K562 (cell line): ENCODE data around the gene UBTD1. TPM values are rescaled to one million over a fixed set of nuclear protein-coding genes. Genes with fewer than 3 reads are reported as not detected.

Experiments used
- ATAC-seq: fragments of 200-7000 bp; cut with Tn5 transposase; 3 replicates; pipeline ENCODE4 v1.9.1; 2020; ENCODE audit warnings: moderate library complexity
- BruUV-seq: library from RNA; stranded (reverse); fragments of 400-500 nt; replicated peaks from 2 replicates; lab custom pipeline; 2021; lab: Mats Ljungman, UMichigan
- CTCF ChIA-PET: fragments of 300-600 bp; formaldehyde crosslinking; extraction: SDS; loops from one replicate; lab custom pipeline; 2021; ENCODE audit warnings: low intra/inter-chr PET ratio; lab: Yijun Ruan, JAX
- POLR2A ChIA-PET: fragments of 300-600, 350-650 bp; sonication (Branson Sonifier 250); formaldehyde crosslinking; extraction: SDS; loops from one replicate; lab custom pipeline; 2021; ENCODE audit warnings: antibody characterized with exemption, inconsistent platforms; lab: Yijun Ruan, JAX
- DNase-seq, 4 experiments: peaks; one replicate each; pipeline versions ENCODE4 v3.0.0 to v3.0.0-alpha.2; 2011 to 2018; ENCODE audit warnings: low spot score in 3 of 4, mixed read lengths in 3 of 4; ENCODE audit errors: extremely low read depth in 1 of 4
- FAIRE-seq: peaks from 2 replicates; lab custom pipeline; 2011; peaks lifted over from hg19 to GRCh38; lab: Jason Lieb, UNC
- H2AFZ ChIP-seq: 2 replicates; pipeline ENCODE4 v1.6.0; 2011; ENCODE audit warnings: low read depth, low read length, control low read depth, inconsistent platforms
- H3K27ac ChIP-seq: fragments of 200-600 bp; 3 replicates; pipeline ENCODE4 v1.8.0; 2011; ENCODE audit warnings: low read depth, mild to moderate bottlenecking, control low read depth, inconsistent platforms, low read length, moderate library complexity, mixed read lengths; ENCODE audit errors: extremely low read depth
- H3K27me3 ChIP-seq, 2 experiments: fragments of 300-600 bp in 1 of 2; 2 replicates in 1 of 2; 3 replicates in 1 of 2; pipeline versions ENCODE4 v1.6.0 to v1.8.0; 2011; ENCODE audit warnings: inconsistent platforms in 2 of 2, low read length in 2 of 2, mild to moderate bottlenecking in 1 of 2, mixed read lengths in 1 of 2, moderate library complexity in 1 of 2; ENCODE audit not compliant: control insufficient read depth in 2 of 2, insufficient read depth in 2 of 2
- H3K36me3 ChIP-seq: fragments of 300-600 bp; 3 replicates; pipeline ENCODE4 v1.8.0; 2011; ENCODE audit warnings: mild to moderate bottlenecking, low read length, inconsistent platforms; ENCODE audit not compliant: control insufficient read depth, insufficient read depth
- H3K4me1 ChIP-seq, 2 experiments: fragments of 200-600 bp in 1 of 2; replicated peaks in 1 of 2; 2 replicates in 1 of 2; 3 replicates in 1 of 2; pipeline versions ENCODE4 v1.5.1 to v1.8.0; 2011; ENCODE audit warnings: inconsistent platforms in 2 of 2, low read length in 2 of 2, mild to moderate bottlenecking in 1 of 2, mixed read lengths in 1 of 2, moderate library complexity in 1 of 2; ENCODE audit not compliant: control insufficient read depth in 2 of 2, insufficient read depth in 2 of 2
- H3K4me2 ChIP-seq: 2 replicates; pipeline ENCODE4 v1.6.1; 2011; ENCODE audit warnings: low read length, control low read depth, inconsistent platforms, mixed read lengths; ENCODE audit not compliant: insufficient read depth
- H3K4me3 ChIP-seq: fragments of 200-600 bp; sonication (generic), shearing (Covaris generic); 2 replicates; pipeline ENCODE4 v1.5.1; 2016; ENCODE audit warnings: control low read depth, inconsistent platforms
- H3K79me2 ChIP-seq: fragments of 200-600 bp; 3 replicates; pipeline ENCODE4 v1.8.0; 2011; ENCODE audit warnings: low read length, inconsistent platforms; ENCODE audit not compliant: control insufficient read depth, insufficient read depth
- H3K9ac ChIP-seq, 2 experiments: 2 replicates each; pipeline versions ENCODE4 v1.6.0 to v1.6.1; 2011; ENCODE audit warnings: low read depth in 2 of 2, low read length in 2 of 2, control low read depth in 1 of 2, inconsistent platforms in 1 of 2, mild to moderate bottlenecking in 1 of 2, mixed read lengths in 1 of 2; ENCODE audit not compliant: insufficient read depth in 1 of 2
- H3K9me1 ChIP-seq: one replicate; pipeline ENCODE4 v1.6.0; 2011; ENCODE audit warnings: inconsistent platforms, mild to moderate bottlenecking, low read length, moderate library complexity; ENCODE audit not compliant: control insufficient read depth, insufficient read depth
- H3K9me3 ChIP-seq: replicated peaks from 2 replicates; pipeline ENCODE4 v1.5.1; 2011; ENCODE audit warnings: low read depth, low read length, inconsistent platforms; ENCODE audit not compliant: control insufficient read depth, insufficient read depth
- H4K20me1 ChIP-seq: replicated peaks from 2 replicates; pipeline ENCODE4 v1.6.1; 2011; ENCODE audit warnings: low read length, inconsistent platforms, mixed read lengths; ENCODE audit not compliant: control insufficient read depth, insufficient read depth
- C11orf30 ChIP-seq: fragments of 450-650 bp; IDR thresholded peaks from 2 replicates; pipeline ENCODE4 v1.6.1; 2016; ENCODE audit warnings: low read depth, mild to moderate bottlenecking
- CBX8 ChIP-seq: fragments of 200-600 bp; sonication (generic); IDR thresholded peaks from 2 replicates; pipeline ENCODE4 v1.6.1; 2012; ENCODE audit warnings: borderline replicate concordance, mixed run types, low read depth, mild to moderate bottlenecking, moderate library complexity, mixed read lengths, low read length, control low read depth, inconsistent platforms; ENCODE audit not compliant: poor library complexity, severe bottlenecking; ENCODE audit errors: extremely low read depth
- EP400 ChIP-seq: fragments of 450-650 bp; IDR thresholded peaks from 2 replicates; pipeline ENCODE4 v1.6.1; 2017; ENCODE audit warnings: antibody characterized with exemption, mild to moderate bottlenecking, moderate library complexity
- ETV6 ChIP-seq, 3 experiments: fragments of 150-350 bp in 1 of 3; sonication (generic) in 1 of 3; formaldehyde crosslinking in 1 of 3; IDR thresholded peaks; 2 replicates each; pipeline versions ENCODE4 v1.6.1 to v1.8.0; 2014 to 2022; ENCODE audit warnings: borderline replicate concordance in 2 of 3, low read depth in 2 of 3, antibody characterized with exemption in 1 of 3, low read length in 1 of 3, mild to moderate bottlenecking in 1 of 3, missing genetic modification reagents in 1 of 3
- FOXP1 ChIP-seq: sonication (generic); formaldehyde crosslinking; IDR thresholded peaks from 2 replicates; pipeline ENCODE4 v1.8.0; 2022; ENCODE audit warnings: mild to moderate bottlenecking, missing genetic modification reagents
- MTA2 ChIP-seq: fragments of 450-650 bp; IDR thresholded peaks from 2 replicates; pipeline ENCODE4 v1.6.1; 2016; ENCODE audit warnings: low read depth
- NR1H2 ChIP-seq: sonication (generic); formaldehyde crosslinking; IDR thresholded peaks from 2 replicates; pipeline ENCODE4 v1.4.0; 2020; ENCODE audit warnings: mild to moderate bottlenecking, missing genetic modification reagents
- PTRF ChIP-seq: fragments of 450-650 bp; IDR thresholded peaks from 2 replicates; pipeline ENCODE4 v1.6.1; 2016; ENCODE audit warnings: mild to moderate bottlenecking, missing genetic modification characterization, missing compliant biosample characterization
- TEAD2 ChIP-seq: fragments of 450-650 bp; IDR thresholded peaks from 2 replicates; pipeline ENCODE4 v1.6.1; 2016; ENCODE audit warnings: missing genetic modification characterization, control low read depth, missing compliant biosample characterization
- U2AF1 ChIP-seq: fragments of 200-400 bp; formaldehyde crosslinking; optimal IDR thresholded peaks from 2 replicates; pipeline ENCODE3; 2017; ENCODE audit warnings: mild to moderate bottlenecking, low read depth, low read length, moderate library complexity
- ZC3H11A ChIP-seq: IDR thresholded peaks from 2 replicates; pipeline ENCODE4 v1.6.1; 2012; ENCODE audit warnings: low read depth, low read length, improper control_type of control experiment
- ZNF146 ChIP-seq: IDR thresholded peaks from one replicate; pipeline ENCODE4 v1.6.1; 2018; ENCODE audit warnings: missing compliant biosample characterization; ENCODE audit not compliant: unreplicated experiment
- ZNF324 ChIP-seq: fragments of 250-450 bp; sonication (Bioruptor Pico); IDR thresholded peaks from 2 replicates; pipeline ENCODE4 v1.4.0; 2020; ENCODE audit warnings: mild to moderate bottlenecking
- ZNF668 ChIP-seq: fragments of 250-450 bp; sonication (Bioruptor Pico); IDR thresholded peaks from 2 replicates; pipeline ENCODE4 v1.8.0; 2022; ENCODE audit warnings: mild to moderate bottlenecking, inconsistent platforms
- ZNF695 ChIP-seq: fragments of 450-650 bp; formaldehyde crosslinking; IDR thresholded peaks from 2 replicates; pipeline ENCODE4 v1.4.0; 2020; ENCODE audit warnings: mild to moderate bottlenecking, moderate library complexity
- WGBS: fragments of 100-300 bp; shearing (Covaris generic); methylation state at CpG from one replicate; pipeline ENCODE4 v1.1.6; 2016; ENCODE audit warnings: low coverage, mixed read lengths; ENCODE audit not compliant: insufficient coverage; ENCODE audit errors: missing lambda C conversion rate; 5-methylcytosine and 5-hydroxymethylcytosine counted together
- in situ Hi-C: fragments of 300-500 bp; cut with MboI; formaldehyde crosslinking; loops from 4 replicates; pipeline ENCODE4 v1.15.0; 2018; ENCODE audit warnings: inconsistent platforms, mixed read lengths
- intact Hi-C: fragments of 100-400 bp; cut with micrococcal nuclease; formaldehyde crosslinking; loops from 2 replicates; pipeline ENCODE4 v1.14.2; 2022
- polyA plus RNA-seq, 8 experiments: library from polyadenylated mRNA; depleted of rRNA in 4 of 8; stranded (reverse) in 5 of 8; unstranded in 3 of 8; fragments of >200 nt; fragmentation: Nextera tagmentation in 2 of 8; fragmentation: Illumina TruSeq in 1 of 8; extraction: Ambion mirVana in 2 of 8; extraction: Trizol in 1 of 8; gene quantifications; 2 replicates each; pipeline versions ENCODE4 v1.2.1 to v1.2.3, GENCODE V29; 2011 to 2014; ENCODE audit warnings: inconsistent platforms in 1 of 8, missing spikeins in 1 of 8
- total RNA-seq, 7 experiments: library from RNA; depleted of rRNA in 6 of 7; stranded (reverse); fragments of >200 nt in 6 of 7; fragmentation: Illumina TruSeq in 2 of 7; extraction: Trizol in 2 of 7; gene quantifications; 2 replicates each; pipeline versions ENCODE4 v1.2.1 to v1.2.3, GENCODE V29; 2011 to 2021; ENCODE audit warnings: low replicate concordance in 1 of 7
- TF ChIP-seq, protein P1 (sequence below): fragments of 150-350 bp; IDR thresholded peaks from 2 replicates; pipeline ENCODE4 v1.6.1; 2014; ENCODE audit warnings: low read depth, mild to moderate bottlenecking, low read length, borderline replicate concordance
- TF ChIP-seq, protein P2 (sequence below): sonication (generic); formaldehyde crosslinking; IDR thresholded peaks from 2 replicates; pipeline ENCODE4 v1.9.0; 2022; ENCODE audit warnings: mild to moderate bottlenecking, missing genetic modification reagents

The UBTD1 gene
- total and polyA plus RNA-seq, 9 of the 15 experiments (the other 6 are each of a cell fraction or from before 2014, with no cell fraction given) = 0.08 to 1.6 (median 0.81) TPM; not detected in 1

DNA sequence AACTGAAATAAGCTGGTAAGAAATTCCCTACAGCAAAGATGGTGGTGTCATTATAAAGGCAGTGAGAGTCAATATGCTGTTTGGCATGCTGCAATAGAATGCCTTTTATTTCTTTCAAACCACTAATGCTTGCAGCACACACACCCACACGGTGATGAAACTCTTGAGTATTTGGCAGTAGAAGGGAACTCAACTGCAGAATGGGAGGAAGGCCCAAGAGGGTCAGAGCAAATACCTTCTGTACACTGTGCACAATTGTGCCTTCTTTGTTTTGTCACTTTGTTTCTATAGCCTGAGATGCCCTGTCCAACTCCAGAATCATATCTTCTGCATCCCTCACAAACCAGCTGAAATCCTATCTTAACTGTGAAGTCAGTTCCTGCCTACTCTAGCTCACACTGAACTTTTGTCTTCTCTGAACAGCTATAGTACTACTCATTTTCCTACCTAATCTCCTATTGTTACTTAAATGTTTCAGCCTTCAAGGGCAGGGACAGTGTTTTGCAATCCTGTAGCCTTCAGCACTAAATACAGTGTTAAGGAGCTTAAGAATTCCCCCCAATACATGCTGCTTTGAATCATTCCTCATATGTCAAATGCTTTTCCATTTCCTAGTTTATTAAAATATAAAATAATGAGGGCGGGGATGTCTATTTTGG is 22.7 kb upstream of the UBTD1 start:
- H3K9me1 ChIP-seq = no peaks in the 10 kb centered on the region
- no peaks in the 10 kb centered on the region for H3K4me1 ChIP-seq
- peaks cover 84% of the 10 kb centered on the region for H3K36me3 ChIP-seq
- no peak overlapping the region for H2AFZ ChIP-seq
- no peaks in the 10 kb centered on the region for H4K20me1 ChIP-seq
- no peak overlapping the region for H3K4me2 ChIP-seq
- CTCF ChIA-PET = no interaction called here
- intact Hi-C loops = no loop called here
- no peaks in the 10 kb centered on the region for H3K9me3 ChIP-seq
- DNase-seq (no peak), FAIRE-seq (no peak)
- TF ChIP-seq NR1H2 (CRISPR knock-in tag) (no peak), U2AF1 (no peak), MTA2 (no peak), ZC3H11A (no peak), ZNF695 (no peak), ZNF668 (CRISPR knock-in tag) (no peak), ZNF324 (CRISPR knock-in tag) (no peak), C11orf30 (no peak), EP400 (no peak), FOXP1 (CRISPR knock-in tag) (no peak), ZNF146 (no peak), ETV6 (IDR thresholded peaks at IDR 0.05; ENCODE audit: borderline replicate concordance in 1 of 2, low read depth in 2 of 2, low read length in 1 of 2) (no peak), ETV6 (CRISPR knock-in tag; IDR thresholded peaks at IDR 0.05; ENCODE audit: borderline replicate concordance) (no peak), CBX8 (no peak), TEAD2 (tag) (no peak), PTRF (tag) (no peak)
- TF ChIP-seq, protein P1, sequence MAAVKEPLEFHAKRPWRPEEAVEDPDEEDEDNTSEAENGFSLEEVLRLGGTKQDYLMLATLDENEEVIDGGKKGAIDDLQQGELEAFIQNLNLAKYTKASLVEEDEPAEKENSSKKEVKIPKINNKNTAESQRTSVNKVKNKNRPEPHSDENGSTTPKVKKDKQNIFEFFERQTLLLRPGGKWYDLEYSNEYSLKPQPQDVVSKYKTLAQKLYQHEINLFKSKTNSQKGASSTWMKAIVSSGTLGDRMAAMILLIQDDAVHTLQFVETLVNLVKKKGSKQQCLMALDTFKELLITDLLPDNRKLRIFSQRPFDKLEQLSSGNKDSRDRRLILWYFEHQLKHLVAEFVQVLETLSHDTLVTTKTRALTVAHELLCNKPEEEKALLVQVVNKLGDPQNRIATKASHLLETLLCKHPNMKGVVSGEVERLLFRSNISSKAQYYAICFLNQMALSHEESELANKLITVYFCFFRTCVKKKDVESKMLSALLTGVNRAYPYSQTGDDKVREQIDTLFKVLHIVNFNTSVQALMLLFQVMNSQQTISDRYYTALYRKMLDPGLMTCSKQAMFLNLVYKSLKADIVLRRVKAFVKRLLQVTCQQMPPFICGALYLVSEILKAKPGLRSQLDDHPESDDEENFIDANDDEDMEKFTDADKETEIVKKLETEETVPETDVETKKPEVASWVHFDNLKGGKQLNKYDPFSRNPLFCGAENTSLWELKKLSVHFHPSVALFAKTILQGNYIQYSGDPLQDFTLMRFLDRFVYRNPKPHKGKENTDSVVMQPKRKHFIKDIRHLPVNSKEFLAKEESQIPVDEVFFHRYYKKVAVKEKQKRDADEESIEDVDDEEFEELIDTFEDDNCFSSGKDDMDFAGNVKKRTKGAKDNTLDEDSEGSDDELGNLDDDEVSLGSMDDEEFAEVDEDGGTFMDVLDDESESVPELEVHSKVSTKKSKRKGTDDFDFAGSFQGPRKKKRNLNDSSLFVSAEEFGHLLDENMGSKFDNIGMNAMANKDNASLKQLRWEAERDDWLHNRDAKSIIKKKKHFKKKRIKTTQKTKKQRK = no peak
- TF ChIP-seq, protein P2, sequence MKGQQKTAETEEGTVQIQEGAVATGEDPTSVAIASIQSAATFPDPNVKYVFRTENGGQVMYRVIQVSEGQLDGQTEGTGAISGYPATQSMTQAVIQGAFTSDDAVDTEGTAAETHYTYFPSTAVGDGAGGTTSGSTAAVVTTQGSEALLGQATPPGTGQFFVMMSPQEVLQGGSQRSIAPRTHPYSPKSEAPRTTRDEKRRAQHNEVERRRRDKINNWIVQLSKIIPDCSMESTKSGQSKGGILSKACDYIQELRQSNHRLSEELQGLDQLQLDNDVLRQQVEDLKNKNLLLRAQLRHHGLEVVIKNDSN = no peak
- TF ChIP-seq, all 486 proteins: peak for 0
- BruUV-seq = no TSS peak
- in situ Hi-C loops = no loop called here
- no peak overlapping the region for H3K9ac ChIP-seq
- no peaks in the 10 kb centered on the region for H3K27me3 ChIP-seq
- H3K27ac ChIP-seq = no peak overlapping the region
- no peaks in the 10 kb centered on the region for H3K79me2 ChIP-seq
- ATAC-seq = no peak
- POLR2A ChIA-PET = interaction anchor here (0.6 kb wide), 1 partner anchor 270 kb away, joined by 3 read pairs; no protein-coding TSS in a partner anchor
- H3K4me3 ChIP-seq = no peak overlapping the region
- 91% methylated on average over 2 of the region's 2 CpGs for WGBS
